ENCODE results near the gene TNFRSF13B.
"Not testable (repeated sequence)": the region's sequence is repeated elsewhere in the genome, so short reads cannot be mapped to it uniquely, and the experiment has no call there.

DNA sequence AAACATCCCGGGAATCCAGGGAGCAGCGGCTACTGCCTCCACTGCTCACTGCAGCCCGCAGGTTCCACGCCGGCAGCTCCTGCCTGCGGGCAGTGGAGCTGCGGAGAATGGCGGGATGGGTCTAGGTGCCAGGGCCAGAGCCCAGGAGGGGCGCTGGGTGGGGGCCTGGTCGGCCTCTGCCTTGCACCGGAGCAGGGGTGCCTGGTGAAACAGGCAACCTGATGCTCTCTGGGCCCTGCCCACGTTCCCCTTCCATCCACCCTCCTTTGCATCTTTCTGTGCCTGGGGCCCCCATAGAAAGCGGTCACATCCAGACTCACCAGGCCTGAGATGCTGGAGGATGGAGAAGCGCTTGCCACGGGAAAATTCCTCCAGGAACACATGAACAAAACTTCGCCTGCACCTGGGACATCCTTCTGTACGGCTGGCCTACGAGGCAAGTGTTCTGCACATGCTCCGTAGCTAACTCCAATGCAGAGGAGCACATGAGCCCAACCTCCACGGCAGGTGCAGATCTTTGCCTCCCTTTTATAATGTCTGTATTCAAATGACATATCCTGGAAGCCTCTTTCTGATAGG lies 79.0 kb downstream of the TNFRSF13B start:
- not testable (repeated sequence) for TF ChIP-seq CTCF (IDR thresholded peaks at IDR 0.05; ENCODE audit: low read depth, low read length); POLR2A (IDR thresholded peaks at IDR 0.05; ENCODE audit: extremely low read depth, insufficient read length); MYC (IDR thresholded peaks at IDR 0.05; ENCODE audit: low read depth, low read length)
